Cardiac muscle cell (in vitro differentiated cells and primary cell): ENCODE data around the gene SNRNP48. TPM values are rescaled to one million over a fixed set of nuclear protein-coding genes. Genes with fewer than 3 reads are reported as not detected.

Experiments used
- DNase-seq, 2 donors: peaks; one replicate each; pipeline versions ENCODE4 v3.0.0 to v3.0.0-alpha.2; 2010 to 2017; ENCODE audit warnings: low read depth in 1 of 2, low spot score in 1 of 2
- H3K27ac ChIP-seq: fragments of 200-600 bp; sonication (generic); 2 replicates; pipeline ENCODE4 v1.5.1; 2016
- H3K27me3 ChIP-seq: fragments of 200-600 bp; sonication (generic); 2 replicates; pipeline ENCODE4 v1.6.0; 2016; ENCODE audit warnings: control low read depth
- H3K36me3 ChIP-seq: fragments of 200-600 bp; sonication (generic); 2 replicates; pipeline ENCODE4 v1.5.1; 2016; ENCODE audit warnings: control low read depth
- H3K4me1 ChIP-seq: fragments of 200-600 bp; sonication (generic); 2 replicates; pipeline ENCODE4 v1.8.1; 2017; ENCODE audit warnings: low read depth, mild to moderate bottlenecking, mixed run types
- H3K4me3 ChIP-seq: fragments of 200-600 bp; sonication (generic); 2 replicates; pipeline ENCODE4 v1.5.1; 2016; ENCODE audit warnings: mild to moderate bottlenecking
- H3K9me3 ChIP-seq: fragments of 200-600 bp; sonication (generic); 2 replicates; pipeline ENCODE4 v1.5.1; 2017; ENCODE audit warnings: low read depth, mild to moderate bottlenecking, control low read depth
- polyA plus RNA-seq: library from polyadenylated mRNA; unstranded; fragments of >200 nt; fragmentation: Nextera tagmentation; extraction: Ambion mirVana; gene quantifications from 2 replicates; pipeline ENCODE4 v1.2.1, GENCODE V29; 2016
- total RNA-seq: library from RNA; depleted of rRNA; stranded (reverse); fragments of >200 nt; gene quantifications from 2 replicates; pipeline ENCODE4 v1.2.3, GENCODE V29; 2016
- TF ChIP-seq, protein P1 (sequence below): IDR thresholded peaks from 2 replicates; pipeline ENCODE4 v1.5.1; 2012; ENCODE audit warnings: low read depth, mild to moderate bottlenecking, low read length

Gene SNRNP48
- total and polyA plus RNA-seq, 2 experiments from 2014 or later: 9.2 to 24.8 TPM

DNA sequence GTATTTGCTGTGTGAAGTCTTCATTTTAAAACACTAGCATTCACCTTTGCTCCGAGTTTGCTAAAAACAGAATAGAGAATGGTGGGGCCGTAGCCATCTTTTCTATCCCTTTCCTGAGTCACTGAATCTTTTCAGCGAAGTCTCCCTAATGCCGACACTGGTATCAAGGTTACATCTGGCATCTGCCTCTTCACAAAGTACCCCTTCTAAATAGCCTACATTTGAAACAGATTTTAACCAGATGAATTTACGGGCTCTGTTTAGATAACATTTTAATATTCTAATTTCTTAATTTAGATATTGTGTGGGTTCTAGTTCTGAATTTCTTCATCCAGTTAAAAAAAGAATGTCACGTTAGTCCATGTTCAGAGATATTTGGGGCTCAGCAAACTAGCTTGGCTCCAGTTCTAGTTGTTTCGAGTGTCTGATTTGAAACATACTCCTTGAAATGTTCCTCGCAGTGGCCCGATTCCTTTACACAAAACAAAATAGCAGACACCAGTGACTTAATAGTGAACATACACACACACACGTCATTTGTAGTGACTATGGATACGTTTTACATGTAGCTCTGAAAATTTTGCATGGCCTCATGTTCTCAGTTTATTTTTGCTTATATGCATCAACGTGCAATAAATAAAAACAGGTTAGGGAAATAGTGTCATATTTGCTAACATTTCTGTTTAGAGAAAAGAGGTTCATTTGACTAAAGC is 33.4 kb upstream of the SNRNP48 start:
- H3K36me3 ChIP-seq: peaks cover 45% of the 10 kb centered on the region
- H3K27ac ChIP-seq: peak overlapping the region; percentile 6
- H3K9me3 ChIP-seq: no peaks in the 10 kb centered on the region
- DNase-seq: no peak
- peaks cover 24% of the 10 kb centered on the region for H3K4me1 ChIP-seq
- no peaks in the 10 kb centered on the region for H3K27me3 ChIP-seq
- H3K4me3 ChIP-seq: no peak overlapping the region
- TF ChIP-seq, protein P1, sequence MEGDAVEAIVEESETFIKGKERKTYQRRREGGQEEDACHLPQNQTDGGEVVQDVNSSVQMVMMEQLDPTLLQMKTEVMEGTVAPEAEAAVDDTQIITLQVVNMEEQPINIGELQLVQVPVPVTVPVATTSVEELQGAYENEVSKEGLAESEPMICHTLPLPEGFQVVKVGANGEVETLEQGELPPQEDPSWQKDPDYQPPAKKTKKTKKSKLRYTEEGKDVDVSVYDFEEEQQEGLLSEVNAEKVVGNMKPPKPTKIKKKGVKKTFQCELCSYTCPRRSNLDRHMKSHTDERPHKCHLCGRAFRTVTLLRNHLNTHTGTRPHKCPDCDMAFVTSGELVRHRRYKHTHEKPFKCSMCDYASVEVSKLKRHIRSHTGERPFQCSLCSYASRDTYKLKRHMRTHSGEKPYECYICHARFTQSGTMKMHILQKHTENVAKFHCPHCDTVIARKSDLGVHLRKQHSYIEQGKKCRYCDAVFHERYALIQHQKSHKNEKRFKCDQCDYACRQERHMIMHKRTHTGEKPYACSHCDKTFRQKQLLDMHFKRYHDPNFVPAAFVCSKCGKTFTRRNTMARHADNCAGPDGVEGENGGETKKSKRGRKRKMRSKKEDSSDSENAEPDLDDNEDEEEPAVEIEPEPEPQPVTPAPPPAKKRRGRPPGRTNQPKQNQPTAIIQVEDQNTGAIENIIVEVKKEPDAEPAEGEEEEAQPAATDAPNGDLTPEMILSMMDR: no peak

DNA sequence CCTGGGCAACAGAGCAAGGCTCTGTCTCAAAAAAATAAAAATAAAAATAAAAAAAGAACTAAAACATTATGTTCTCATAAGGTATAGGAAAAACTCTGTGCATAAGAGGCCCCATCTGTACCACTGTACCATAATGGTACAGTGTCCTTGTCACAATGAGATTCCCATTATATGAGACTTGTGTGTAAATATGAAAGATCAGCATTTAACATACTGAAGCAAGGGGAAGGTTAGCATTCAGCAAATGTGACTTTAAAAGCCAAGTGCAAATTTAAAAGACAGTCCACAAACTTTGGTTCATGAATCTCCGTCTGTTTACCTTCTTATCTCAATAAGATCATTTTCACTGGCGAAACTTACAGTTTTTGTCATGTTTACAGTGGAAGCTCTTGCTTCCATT is 32.3 kb upstream of the SNRNP48 start:
- no peak overlapping the region for H3K27ac ChIP-seq
- H3K36me3 ChIP-seq: peaks cover 54% of the 10 kb centered on the region
- TF ChIP-seq, protein P1: no peak

DNA sequence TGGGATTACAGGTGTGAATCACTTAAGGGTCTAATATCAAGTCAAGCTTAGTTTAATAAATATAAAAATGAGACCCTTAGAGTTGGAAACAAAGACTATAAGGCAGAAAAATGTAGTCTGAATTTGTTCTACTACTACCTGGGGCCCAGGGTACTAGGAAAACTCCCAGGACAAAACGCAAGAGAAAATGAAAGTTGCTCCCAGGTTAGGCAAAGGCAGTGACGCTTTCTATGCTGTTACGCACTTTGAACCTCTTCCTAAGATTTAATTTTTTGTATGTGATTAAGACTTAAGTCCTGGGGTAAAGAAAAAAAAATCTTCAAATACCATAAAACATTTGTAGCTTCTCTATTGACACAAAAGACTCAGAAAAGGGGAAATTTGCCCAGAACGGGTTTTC is 31.2 kb upstream of the SNRNP48 start:
- Histone ChIP-seq H3K36me3 (peaks cover 60% of the 10 kb centered on the region), H3K9me3 (no peaks in the 10 kb centered on the region), H3K4me3 (no peak overlapping the region), H3K27me3 (no peaks in the 10 kb centered on the region), H3K4me1 (peaks cover 16% of the 10 kb centered on the region), H3K27ac (peak overlapping the region; percentile 45)
- DNase-seq: no peak
- TF ChIP-seq, protein P1: no peak

More for the DNA sequence above, 32.3 kb upstream of the SNRNP48 start:
- no peak overlapping the region for H3K4me3 ChIP-seq
- peaks cover 24% of the 10 kb centered on the region for H3K4me1 ChIP-seq
- no peak for DNase-seq
- no peaks in the 10 kb centered on the region for H3K9me3 ChIP-seq
- H3K27me3 ChIP-seq: no peaks in the 10 kb centered on the region

DNA sequence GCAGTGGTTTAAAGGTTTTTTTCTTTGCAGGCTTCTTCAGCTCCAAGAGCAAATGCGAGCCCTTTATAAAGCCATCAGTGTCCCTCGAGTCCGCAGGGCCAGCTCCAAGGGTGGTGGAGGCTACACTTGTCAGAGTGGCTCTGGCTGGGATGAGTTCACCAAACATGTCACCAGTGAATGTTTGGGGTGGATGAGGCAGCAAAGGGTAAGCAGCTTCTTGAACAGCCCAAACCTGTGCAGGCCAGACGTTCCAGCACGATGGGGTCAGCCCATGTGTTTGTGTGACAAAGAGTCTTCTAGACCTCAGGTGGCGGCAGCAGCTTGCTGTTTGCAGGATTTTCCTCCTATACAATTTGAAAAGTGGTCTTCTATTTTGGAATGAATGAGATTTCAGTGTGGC is 30.8 kb upstream of the SNRNP48 start:
- Histone ChIP-seq H3K27me3 (no peaks in the 10 kb centered on the region), H3K36me3 (peaks cover 65% of the 10 kb centered on the region), H3K9me3 (no peaks in the 10 kb centered on the region), H3K27ac (peak overlapping the region; percentile 45), H3K4me1 (peaks cover 13% of the 10 kb centered on the region), H3K4me3 (no peak overlapping the region)
- no peak for DNase-seq
- TF ChIP-seq, protein P1: no peak

DNA sequence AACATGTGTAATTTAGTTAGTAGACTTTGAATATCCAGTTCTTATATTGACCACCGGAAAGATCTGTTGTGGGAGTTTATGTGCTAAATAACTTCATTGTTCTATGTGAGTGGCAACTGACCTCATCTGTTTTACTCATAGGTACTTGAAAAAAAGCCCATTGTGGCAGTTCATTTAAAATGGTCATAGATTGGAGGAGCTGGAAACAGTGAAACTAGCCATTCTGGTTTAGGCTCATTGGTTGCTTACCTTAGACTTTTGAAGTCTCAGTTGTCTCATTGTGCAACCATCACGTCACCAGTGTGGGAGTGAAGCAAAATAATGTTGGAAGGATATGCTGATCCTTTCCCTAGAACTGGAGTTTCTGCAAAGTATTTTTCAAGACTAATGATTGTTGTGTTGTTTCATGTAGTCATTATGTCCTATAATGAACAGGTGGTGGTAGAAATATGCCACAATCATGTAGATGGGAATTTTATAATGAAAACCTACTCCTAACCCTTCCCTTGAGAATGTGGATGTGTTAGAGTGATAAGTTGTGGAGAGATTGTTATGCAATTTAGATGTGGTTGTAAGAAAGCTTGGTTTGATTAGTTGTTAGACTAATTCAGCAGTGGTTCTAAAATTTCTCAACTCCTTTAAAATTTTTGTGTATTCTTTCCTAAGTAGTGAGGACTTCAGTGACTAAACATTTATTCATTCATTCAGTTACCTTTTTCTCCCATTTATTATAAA is 30.2 kb upstream of the SNRNP48 start:
- peaks cover 71% of the 10 kb centered on the region for H3K36me3 ChIP-seq
- peak overlapping the region; percentile 45 for H3K27ac ChIP-seq
- no peak overlapping the region for H3K4me3 ChIP-seq
- peak in 1 of 2 donors; percentile 14 for DNase-seq
- peaks cover 7% of the 10 kb centered on the region for H3K4me1 ChIP-seq
- H3K27me3 ChIP-seq: no peaks in the 10 kb centered on the region
- TF ChIP-seq, protein P1: no peak
- H3K9me3 ChIP-seq: no peaks in the 10 kb centered on the region
